T-helper 2 cell treated with Interferon-gamma antibody and Interleukin-4, amounts not matched to agents 100 ng/mL and 5 ng/mL, for 36 hours (primary cell): ENCODE measurements around the gene CRTC2. TPM values are rescaled to one million over a fixed set of nuclear protein-coding genes. Genes with fewer than 3 reads are reported as not detected.

Experiments used
- intact Hi-C: fragments of 100-400 bp; cut with micrococcal nuclease; formaldehyde crosslinking; loops from one replicate; pipeline ENCODE4 v1.15.1; 2023
- total RNA-seq: library from RNA; stranded (reverse); gene quantifications from 2 replicates; pipeline ENCODE4 v1.2.3, GENCODE V29; 2022

CRTC2 gene
- total RNA-seq, 1 donor from 2014 or later = 82.9 TPM

DNA sequence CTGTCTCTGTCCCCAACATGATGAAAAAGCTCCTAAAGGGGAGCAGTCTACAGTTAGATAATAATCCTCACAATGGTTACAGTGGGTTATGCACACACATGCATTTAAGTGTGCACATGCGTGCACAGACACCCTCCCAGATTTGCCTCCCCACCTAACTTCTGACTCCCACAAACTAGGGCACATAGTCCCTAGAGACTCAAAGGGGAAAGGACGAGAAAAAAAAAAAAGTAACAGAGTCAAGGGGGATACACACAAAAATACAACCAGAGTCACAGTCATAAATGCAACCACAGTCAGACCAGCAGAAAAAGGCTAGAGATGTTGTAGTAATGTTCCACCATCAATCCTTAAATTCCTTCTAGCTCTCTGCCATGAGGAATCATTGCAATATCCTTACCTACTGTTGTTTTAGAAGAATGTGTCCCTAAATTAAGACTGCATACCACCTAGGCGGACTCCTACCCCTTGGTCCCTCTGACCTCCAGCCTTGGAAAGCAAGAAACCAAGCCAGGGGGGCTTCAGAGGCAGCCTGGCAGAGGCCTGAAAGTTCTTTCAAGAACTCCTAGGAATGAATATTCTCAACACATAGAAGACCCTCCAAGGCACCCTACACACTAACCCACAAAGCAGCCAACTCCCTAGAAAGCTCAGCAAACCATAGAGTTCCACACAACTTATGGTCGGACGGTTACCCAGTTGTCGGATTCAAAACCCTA, 1.3 kb downstream of the CRTC2 start:
- intact Hi-C loops = no loop called here

DNA sequence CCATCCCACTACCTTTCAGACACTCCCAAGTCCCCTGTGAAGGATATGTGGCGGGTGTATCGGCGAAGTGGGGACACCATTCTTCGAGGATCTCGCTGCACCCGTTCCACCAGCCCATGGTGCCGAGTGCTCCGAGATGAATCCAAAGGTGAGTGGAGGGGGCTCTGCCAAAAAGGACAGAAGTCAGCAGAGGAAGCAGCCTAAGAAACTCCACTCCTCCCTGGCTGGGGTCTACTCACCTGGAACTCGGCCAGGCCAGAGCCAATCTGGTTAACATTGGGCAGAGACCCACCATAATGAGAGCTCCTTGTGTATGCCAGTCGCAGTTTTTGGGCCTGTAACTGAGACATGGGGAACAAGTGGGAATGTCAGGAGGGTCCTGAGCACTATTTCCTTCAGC, 3.6 kb downstream of the CRTC2 start:
- intact Hi-C loops = no loop called here

DNA sequence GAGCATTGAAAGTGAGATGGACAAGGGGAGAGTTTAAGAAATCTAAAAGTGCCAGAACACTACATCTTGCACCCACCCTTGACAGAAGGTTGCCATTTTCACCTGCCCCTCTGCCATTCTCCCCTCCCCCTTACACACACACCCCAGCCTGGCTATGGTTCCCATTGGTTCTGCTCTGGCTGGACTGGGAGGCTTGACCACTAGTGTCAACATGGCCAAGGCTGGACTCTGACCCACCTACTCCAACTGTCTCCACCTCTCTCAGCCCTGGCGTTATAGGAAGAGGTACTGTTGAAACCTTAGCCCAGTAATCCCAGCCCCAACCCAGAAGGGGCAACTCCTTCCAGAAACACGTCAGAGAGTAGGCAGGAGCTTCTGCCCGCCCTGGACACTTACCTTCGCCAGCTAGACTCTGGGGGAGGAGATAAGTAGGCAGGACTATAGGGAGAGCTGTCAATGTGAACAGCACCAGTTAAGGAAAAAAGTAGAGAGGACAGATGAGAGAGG, 4.5 kb downstream of the CRTC2 start:
- intact Hi-C loops = no loop called here

DNA sequence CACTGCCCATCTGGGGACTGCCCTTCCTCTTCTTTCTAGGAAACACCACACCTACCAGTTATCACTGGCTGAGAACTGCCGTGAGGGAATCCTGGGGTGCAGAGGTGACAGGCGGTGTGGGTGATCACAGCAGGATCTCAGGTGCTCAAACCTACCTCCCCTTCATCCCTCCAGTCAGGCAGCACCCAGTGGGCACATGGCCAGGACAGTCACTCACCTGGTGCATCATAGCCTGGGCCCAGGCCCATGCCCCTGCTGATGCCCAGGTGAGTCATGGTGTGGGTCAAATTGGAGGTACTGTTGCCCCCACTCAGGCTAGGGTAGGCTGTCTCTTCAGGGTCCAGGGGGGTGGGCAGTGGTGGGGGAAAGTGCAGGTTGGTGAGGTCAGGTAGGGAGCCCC, 6.6 kb downstream of the CRTC2 start:
- intact Hi-C loops = no loop called here

DNA sequence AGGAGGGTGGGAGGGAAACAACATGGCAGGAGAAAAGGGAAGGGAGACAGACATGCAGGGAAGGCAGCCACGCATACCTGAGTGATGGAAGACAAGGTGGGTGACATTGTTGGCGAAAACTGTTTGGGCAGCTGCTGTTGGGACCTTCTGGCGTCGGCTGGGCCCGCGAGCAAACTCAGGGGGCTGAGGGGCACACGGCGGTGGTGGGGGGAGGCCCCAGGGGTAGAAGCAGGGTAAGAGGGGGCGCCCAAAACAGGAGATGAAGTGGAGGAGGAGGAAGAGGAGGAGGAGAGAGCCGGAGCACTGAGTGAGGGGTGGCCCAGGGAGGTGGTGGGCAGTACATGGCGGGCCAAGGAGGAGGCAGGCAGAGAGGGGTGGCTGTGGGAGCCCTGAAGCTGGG, 7.2 kb downstream of the CRTC2 start:
- intact Hi-C loops = no loop called here

DNA sequence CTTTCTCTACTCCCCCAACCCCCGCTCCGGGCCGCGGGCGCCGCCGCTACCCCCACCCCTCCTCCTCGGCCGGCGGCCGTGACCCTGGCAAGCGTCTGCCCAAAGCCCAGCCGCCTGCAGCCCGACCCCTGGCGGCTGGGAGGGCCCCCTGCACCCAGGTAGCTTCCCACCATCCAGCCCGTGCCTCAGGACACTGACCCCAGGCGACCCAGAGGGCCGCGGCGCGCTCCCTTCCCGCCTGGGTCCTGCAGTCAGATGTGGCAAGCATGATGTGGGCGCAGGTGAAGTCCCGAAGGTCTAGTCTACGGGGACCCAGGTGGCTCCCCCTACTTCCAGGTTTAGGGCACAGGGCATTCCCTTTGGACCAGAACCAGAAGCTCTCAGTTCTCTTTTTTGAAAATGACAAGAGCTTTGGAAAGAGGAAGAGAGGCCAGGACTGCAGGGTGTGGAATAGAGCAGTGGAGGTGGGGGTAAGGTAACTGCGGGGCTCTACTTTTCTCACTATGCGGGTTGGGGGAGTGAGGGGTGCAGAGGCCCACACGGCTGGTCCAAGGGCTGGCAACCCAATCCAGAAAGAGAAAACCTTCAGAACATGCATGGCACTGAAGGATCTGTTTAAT, 11.7 kb downstream of the CRTC2 start, which contains the start of gene DENND4B:
Gene DENND4B (minus strand): TSS at position 97 of the 620 bp plus-strand sequence. CDS start 2,344 bp downstream, outside the sequence.
- intact Hi-C loops = loop anchor here (1.0 kb wide), 2 partner anchors 12 to 125 kb away; partner anchors contain the start of gene CRTC2

DNA sequence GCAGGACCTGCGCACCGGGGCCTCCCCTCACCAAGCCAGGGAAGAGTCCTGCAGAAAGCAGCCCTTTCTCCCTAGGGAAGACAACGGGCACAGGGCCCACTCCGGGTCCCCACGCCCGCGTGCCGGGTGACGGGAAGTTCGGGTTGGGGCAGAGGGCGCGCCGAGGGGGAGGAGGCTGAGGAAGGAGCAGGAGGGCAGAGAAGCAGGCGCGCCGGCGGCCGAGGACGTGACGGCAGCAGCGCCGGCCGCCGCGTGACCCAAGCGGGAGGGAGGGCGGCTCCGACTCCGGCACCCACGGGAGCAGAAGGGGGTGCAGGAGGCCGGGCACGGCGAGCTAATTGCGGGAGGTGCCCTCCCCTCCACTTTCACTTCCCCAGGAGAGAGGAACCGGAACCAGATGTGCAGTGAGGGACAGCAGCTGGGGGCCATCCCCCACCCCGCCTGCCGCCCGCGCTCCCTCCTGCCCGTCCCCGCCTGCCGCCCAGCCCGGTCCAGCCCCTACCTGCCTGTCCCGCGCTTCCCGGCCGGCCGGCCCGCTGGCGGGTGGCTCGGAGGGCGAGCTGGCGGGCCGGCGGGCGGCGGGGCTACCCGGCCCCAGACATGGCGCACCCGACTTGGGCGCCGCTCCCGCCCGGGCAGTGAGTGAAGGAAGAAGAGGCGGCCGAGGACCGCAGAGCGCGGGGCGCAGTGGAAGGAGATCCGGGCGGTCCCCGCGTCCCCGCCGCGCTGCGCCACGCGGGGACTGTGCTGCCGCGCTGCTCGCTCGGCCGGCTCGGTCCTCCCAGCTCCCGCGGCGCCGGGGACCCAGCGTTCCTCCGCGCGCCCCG, 12.4 kb downstream of the CRTC2 start:
- intact Hi-C loops = loop anchor here (1.0 to 2.0 kb wide), 4 partner anchors 12 to 125 kb away; partner anchors contain the start of genes CRTC2 and JTB

DNA sequence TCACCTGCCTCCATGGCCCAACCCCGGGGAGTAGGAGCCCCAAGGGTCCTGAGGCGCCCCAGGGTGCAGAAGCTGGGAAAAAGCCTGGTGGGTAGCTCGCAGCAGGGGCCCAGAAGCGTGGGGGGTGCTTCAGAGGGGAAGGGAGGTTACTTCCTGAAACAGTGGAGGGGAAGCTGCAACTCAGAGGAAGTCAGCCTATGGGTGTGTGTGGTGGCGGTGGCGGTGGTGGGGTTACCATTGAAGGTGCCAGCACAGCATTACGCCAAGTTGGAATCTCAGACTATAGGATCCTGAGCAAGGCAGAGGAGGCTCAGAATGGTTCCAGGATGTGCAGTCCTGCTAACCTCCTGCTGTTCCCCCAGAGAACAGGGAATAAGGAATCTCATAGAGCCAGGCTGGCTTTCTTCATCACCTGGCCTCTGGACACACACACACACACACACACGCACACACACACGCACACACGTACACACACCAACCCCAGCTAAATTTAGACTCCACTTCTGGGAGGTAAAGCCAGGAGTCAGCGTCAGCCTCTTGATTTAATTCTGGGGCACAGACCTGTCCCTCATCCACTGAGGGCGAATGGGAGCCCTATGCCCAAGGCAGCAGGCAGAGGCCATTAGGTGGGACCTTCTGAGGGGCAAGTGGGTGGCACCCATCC, 13.1 kb downstream of the CRTC2 start:
- intact Hi-C loops = loop anchor here (1.0 to 2.0 kb wide), 2 partner anchors 22 to 32 kb away; partner anchors contain the start of gene JTB

DNA sequence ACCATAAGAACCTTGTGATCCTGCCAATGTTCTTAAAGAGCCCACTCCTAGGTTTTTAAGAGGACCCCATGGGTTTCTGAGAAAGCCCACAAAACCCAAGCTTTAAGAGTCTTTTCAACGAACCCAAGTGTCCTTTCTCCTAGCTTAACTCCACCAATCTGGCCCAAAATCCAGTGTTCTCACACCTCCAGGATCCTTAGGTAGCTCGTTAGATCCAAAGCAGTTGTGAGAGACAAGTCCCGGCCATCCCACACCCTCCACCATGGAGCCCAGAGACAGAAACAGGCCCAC, 13.6 kb downstream of the CRTC2 start:
- intact Hi-C loops = loop anchor here (1.0 to 2.0 kb wide), 2 partner anchors 21 to 32 kb away; partner anchors contain the start of gene JTB

DNA sequence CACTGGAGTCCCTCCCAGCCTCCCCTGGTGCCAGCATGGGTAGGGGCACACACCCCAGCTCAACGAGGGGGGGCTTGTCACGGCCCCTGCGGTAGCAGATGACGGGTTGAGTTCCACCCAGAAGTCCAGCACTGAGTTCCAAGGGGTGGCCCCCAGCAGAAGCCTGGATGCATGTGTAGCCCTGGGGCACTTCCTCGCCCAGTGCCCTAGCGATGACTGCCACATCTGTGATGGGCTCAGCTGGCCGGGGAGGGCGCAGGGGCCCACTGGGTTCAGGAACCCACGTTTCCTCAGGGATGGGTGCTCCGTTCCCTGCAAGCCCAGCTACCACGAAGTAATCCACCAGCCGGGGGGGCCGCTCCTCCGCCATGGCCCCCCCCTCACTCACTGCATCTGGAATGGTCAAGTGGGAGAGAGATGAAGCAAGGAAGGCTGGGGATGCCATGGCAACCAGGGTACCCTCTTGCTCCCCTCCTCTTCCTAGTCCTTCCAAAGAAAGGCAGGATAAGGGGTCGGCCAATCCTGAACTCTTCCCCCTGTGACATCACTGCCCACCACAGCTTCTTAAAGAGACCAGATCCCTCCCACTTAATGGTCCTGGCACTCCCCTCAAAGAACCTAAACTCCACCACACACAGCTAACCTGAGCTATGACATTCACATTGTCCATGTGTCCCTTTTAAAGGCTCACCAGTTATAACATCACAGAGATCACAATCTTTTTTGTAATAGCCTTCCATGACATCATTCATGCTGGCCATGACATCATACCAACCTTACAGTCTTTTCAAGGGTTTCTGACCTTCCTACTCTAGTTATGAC, 14.2 kb downstream of the CRTC2 start:
- intact Hi-C loops = loop anchor here (2.0 kb wide), 1 partner anchor 33 kb away; the partner anchor contains the start of gene JTB

DNA sequence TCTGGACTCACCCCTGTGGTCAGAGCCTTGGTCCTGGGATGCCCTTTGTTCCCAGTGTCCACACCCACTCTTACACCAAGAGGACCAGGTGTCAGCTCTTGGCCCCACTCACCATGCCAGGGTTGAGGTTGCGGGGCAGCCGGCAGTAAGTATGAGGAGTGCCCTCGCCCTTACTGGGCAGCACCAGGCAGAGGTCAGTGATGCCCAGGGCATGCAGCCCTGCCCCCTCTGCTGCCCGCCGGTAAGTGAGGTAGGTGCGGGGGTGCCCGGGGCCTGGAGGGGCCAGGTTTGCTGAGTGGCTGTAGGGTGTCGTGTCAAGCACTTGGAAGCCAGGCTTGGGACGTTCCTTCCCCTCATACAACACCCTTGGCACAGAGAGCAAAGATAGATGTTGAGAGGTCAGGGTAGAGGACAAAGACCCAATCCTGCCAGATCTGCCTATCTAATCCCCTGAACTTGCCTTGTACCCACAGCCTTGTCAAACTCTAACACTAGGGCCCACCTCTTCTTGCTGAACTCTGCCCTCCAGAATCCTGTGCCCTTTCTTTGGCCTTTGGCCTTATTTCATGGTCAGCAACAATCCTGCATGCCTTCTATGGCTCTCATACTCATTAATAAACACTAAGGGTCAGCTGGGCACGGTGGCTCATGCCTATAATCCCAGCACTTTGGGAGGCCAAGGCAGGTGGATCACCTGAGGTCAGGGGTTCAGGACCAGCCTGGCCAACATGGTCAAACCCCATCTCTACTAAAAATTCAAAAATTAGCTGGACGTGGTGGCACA, 15.5 kb downstream of the CRTC2 start:
- intact Hi-C loops = no loop called here

DNA sequence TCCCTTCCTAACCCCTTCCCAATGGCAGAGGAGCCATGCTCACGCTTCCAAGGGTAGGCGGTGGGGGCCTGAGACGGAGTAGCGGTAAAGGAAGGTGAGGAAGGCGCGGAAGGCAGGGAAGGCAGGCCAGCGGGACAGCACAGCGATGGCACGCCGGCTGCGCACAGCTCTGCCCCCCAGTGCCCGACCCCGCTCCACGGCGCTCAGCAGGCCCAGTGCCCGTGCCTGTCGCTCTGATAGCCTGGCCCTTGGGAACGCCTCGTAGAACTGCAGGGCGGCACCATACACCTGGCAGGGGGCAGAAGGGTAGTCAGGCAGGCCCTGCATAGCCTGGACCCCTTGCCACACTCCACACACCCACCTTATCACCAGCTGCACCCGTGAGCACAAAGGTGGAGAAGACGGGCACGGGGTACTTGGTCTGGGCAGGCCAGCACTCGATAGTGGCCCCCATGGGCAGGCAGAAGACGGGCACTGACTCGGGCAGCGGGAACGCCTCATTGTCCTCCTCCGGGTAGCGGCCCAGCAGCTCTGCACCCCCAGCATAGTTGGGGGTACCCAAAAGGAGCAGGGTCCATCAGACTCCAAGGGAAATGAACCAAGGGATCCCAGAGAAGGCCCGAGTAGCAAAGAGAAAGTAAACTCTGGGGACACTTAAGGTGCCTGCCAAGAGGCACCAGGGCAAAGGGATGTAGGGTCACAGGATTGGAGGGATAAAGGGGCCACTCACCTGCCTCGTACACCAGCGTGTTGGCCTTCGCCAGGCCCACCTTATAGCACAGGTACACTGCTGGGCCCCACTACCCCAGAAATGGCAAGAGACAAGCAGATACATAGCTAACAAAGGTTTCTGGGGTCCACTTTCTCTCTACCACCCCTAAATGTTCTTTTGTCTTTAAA, 16.3 kb downstream of the CRTC2 start:
- intact Hi-C loops = no loop called here

DNA sequence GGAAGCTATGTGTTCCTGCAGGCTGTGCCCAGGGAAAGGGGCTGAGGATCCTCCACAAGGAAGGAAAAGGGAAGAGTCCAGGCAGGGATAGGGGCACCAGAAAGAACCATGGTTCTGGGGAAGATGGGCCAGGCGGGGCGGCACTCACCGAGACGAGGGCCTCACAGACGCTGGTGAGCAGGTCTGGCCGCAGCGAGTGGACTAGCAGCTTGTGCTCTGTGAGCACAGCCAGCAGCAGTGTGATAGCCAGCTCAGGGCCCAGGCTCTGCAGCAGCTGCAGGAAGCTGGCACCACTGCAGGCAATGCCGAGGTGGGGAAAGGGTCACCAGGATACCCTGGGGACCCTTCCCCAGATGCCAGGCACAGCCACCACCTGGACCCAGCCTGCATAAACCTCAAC, 17.7 kb downstream of the CRTC2 start:
- intact Hi-C loops = no loop called here

DNA sequence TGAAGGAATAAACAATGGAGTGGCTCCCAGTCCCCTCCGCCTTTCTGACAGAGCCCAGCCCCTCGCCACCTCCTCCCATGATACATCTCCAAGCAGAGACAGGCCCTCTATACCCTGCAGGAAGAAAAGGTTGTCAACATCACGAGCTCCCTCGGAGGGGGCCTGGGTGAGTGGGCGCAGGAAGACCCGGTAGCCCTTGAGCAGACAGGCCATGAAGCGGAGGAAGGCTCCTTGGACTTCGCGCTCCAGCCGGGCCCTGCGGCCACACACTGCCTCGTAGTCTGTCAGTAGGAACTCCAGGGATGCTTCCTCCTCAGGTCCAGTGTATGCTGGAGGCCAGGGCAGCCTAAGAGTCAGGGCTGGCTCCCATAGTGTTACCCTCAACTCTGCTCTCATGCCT, 18.9 kb downstream of the CRTC2 start:
- intact Hi-C loops = no loop called here

DNA sequence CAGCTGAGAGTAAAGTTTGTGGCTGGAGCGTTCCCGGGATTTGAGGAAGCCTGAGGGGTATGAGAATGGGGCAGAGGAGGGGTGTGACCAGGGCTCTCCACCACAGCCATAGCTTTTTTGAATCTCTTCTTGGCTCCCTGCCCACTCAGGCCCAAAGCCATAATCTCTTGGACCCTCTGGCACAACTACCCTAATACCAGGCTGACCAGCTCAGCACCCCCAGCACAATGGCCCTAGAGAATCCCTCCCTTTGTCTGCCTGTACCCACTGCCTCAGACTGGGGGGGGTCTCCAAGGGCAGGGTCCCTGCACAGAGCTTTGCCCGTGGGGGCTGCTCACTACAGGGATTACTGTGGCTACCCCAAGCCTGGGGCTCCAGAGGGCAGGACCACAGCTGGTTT, 19.4 kb downstream of the CRTC2 start:
- intact Hi-C loops = no loop called here

DNA sequence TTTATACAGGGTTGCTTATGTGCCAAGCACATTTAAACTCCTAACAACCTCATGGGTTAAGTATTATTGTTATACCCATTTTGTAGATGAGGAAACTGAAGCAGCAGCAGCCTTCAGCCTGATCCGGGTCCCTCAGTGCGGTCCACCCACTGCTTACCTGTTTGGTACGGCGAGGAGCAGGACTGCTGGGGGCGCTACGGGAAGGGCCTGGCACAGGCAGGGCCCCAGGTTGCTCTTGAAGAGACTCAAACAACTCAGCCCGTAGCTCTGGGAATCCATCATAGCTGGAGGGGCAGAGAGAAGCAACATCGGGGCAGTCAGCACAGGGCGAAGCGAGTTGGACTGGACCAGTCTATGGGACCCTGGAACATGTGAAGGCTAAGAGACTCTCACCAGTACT, 21.1 kb downstream of the CRTC2 start:
- intact Hi-C loops = no loop called here

DNA sequence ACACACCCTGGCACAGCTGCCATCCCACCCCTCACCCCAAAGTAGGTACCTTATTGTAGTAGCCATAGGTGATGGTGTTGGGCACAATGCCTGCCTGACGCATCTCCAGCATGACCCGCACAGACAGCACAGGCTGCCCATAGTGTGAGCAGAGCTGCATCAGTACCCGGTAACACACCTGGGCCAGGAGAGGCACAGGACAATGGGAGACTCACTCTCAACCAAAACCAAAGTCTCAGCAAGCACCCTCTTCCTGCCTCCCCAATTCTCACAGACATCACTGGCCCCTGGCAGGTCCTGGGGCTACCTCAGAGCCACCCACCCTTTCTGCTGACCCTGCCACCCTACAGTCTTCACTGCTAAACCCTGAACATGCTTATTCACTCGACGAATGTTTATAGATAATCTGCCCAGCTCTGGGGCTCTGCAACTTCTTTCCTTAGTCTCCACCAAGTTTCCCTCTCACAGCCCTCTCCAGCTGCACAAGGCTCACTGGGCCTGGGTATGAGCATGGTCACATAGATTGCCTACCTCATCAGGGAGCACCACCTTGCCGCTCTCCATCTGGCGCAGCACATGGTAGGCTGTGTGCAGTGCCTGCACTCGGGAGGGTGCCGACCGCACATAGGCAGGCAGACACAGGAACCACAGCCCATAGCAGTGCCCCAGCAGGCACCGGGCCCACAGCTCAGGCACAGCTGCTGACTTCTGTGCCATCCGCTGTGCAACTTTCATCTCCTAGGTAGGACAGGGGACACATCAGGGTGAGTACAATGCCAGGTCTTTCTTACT, 22.2 kb downstream of the CRTC2 start:
- intact Hi-C loops = no loop called here

DNA sequence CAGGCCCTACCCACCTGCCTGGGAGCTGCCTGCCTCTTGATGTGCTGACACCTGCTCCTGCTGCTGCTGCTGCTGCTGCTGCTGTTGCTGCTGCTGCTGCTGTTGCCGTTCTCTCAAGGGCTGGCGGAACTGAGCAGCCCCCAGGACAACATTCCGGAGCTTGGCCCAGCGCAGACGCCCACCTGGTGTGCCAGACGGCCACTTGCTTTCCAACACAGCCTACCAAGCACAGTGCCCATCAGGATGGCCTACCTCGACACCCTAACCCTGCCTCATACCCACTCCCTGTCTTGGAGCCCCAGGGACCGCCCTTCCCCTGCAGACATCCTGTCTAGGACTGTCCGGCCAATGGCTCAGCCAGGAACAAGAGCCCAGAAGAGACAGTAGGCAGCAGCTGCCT, 23.7 kb downstream of the CRTC2 start:
- intact Hi-C loops = no loop called here
